GM12878 (cell line): Measurements from ENCODE around the gene GAS2L1. TPM values are rescaled to one million over a fixed set of nuclear protein-coding genes. Genes with fewer than 3 reads are reported as not detected.

Experiments used
- ATAC-seq: fragments of 200-7000 bp; cut with Tn5 transposase; 3 replicates; pipeline ENCODE4 v1.9.1; 2020; ENCODE audit warnings: mild to moderate bottlenecking, moderate library complexity
- BruUV-seq: library from RNA; stranded (reverse); fragments of 400-500 nt; replicated peaks from 2 replicates; lab custom pipeline; 2021; lab: Mats Ljungman, UMichigan
- CTCF ChIA-PET: fragments of 300-600 bp; sonication (Branson Sonifier 250); formaldehyde crosslinking; extraction: SDS; loops from one replicate; lab custom pipeline; 2021; ENCODE audit warnings: inconsistent platforms; lab: Yijun Ruan, JAX
- POLR2A ChIA-PET: fragments of 350-600 bp; formaldehyde crosslinking; extraction: SDS; loops from one replicate; lab custom pipeline; 2021; ENCODE audit warnings: inconsistent platforms; lab: Charles Lee
- RAD21 ChIA-PET: fragments of 300-600 bp; sonication (Branson Sonifier 250); formaldehyde crosslinking; loops from one replicate; lab custom pipeline; 2023; ENCODE audit warnings: antibody characterized with exemption; ENCODE audit not compliant: unreplicated experiment; lab: Charles Lee
- SMC1A ChIA-PET: fragments of 300-600 bp; sonication (Branson Sonifier 250); formaldehyde crosslinking; loops from one replicate; lab custom pipeline; 2023; ENCODE audit not compliant: unreplicated experiment, uncharacterized antibody; lab: Charles Lee
- DNase-seq: peaks from one replicate; pipeline ENCODE4 v3.0.0-alpha.2; 2011; ENCODE audit warnings: low read depth, low spot score
- FAIRE-seq: peaks from 3 replicates; lab custom pipeline; 2011; peaks lifted over from hg19 to GRCh38; lab: Jason Lieb, UNC
- H2AFZ ChIP-seq: 2 replicates; pipeline ENCODE4 v1.6.0; 2011; ENCODE audit warnings: low read depth, low read length, control low read depth; ENCODE audit not compliant: control insufficient read depth
- H3K27ac ChIP-seq: 2 replicates; pipeline ENCODE4 v1.5.1; 2011; ENCODE audit warnings: control low read depth; ENCODE audit not compliant: control insufficient read depth, insufficient read depth
- H3K27me3 ChIP-seq, 2 experiments: replicated peaks in 1 of 2; 2 replicates each; pipeline versions ENCODE4 v1.6.0 to v1.6.1; 2011; ENCODE audit warnings: low read length in 1 of 2; ENCODE audit not compliant: control insufficient read depth in 2 of 2, insufficient read depth in 2 of 2
- H3K36me3 ChIP-seq, 2 experiments: 2 replicates each; pipeline ENCODE4 v1.5.1; 2011; ENCODE audit warnings: low read length in 1 of 2; ENCODE audit not compliant: control insufficient read depth in 2 of 2, insufficient read depth in 2 of 2
- H3K4me1 ChIP-seq: 2 replicates; pipeline ENCODE4 v1.6.1; 2011; ENCODE audit warnings: mild to moderate bottlenecking, low read length, moderate library complexity, mixed read lengths; ENCODE audit not compliant: control insufficient read depth, insufficient read depth
- H3K4me2 ChIP-seq: 2 replicates; pipeline ENCODE4 v1.6.0; 2011; ENCODE audit warnings: control low read depth; ENCODE audit not compliant: control insufficient read depth, insufficient read depth
- H3K4me3 ChIP-seq: fragments of 200-600 bp; sonication (generic); 2 replicates; pipeline ENCODE4 v1.5.1; 2016
- H3K79me2 ChIP-seq: 2 replicates; pipeline ENCODE4 v1.6.0; 2011; ENCODE audit warnings: low read length; ENCODE audit not compliant: control insufficient read depth, insufficient read depth
- H3K9ac ChIP-seq: 2 replicates; pipeline ENCODE4 v1.8.0; 2011; ENCODE audit warnings: low read length, control low read depth, mixed read lengths; ENCODE audit not compliant: control insufficient read depth, insufficient read depth
- H3K9me3 ChIP-seq: replicated peaks from 3 replicates; pipeline ENCODE4 v1.5.1; 2011; ENCODE audit warnings: mild to moderate bottlenecking, low read length; ENCODE audit not compliant: control insufficient read depth, insufficient read depth
- H4K20me1 ChIP-seq: 2 replicates; pipeline ENCODE4 v1.6.0; 2011; ENCODE audit not compliant: control insufficient read depth, insufficient read depth
- ATF2 ChIP-seq: IDR thresholded peaks from 2 replicates; pipeline ENCODE4 v1.6.1; 2012; ENCODE audit warnings: low read length, inconsistent platforms
- ATF3 ChIP-seq: IDR thresholded peaks from 2 replicates; pipeline ENCODE4 v1.6.1; 2011; ENCODE audit warnings: low read depth, mild to moderate bottlenecking, low read length, moderate library complexity, borderline replicate concordance; ENCODE audit errors: extremely low read depth
- CHD1 ChIP-seq: IDR thresholded peaks from 2 replicates; pipeline ENCODE4 v1.6.1; 2012; ENCODE audit warnings: low read depth, low read length, improper control_type of control experiment
- GABPA ChIP-seq: IDR thresholded peaks from 2 replicates; pipeline ENCODE4 v1.6.1; 2014; ENCODE audit warnings: antibody characterized with exemption, low read depth, mild to moderate bottlenecking, inconsistent platforms
- RCOR1 ChIP-seq: conservative IDR thresholded peaks from 2 replicates; pipeline ENCODE4 v1.6.1; 2012; ENCODE audit warnings: low read depth, low read length, improper control_type of control experiment
- WGBS: methylation state at CpG from one replicate; pipeline ENCODE4 v1.1.6; 2016; ENCODE audit warnings: low lambda C conversion rate; ENCODE audit not compliant: insufficient replicate concordance, insufficient coverage; ENCODE audit errors: missing lambda C conversion rate; 5-methylcytosine and 5-hydroxymethylcytosine counted together
- in situ Hi-C: fragments of 300-500 bp; cut with MboI; formaldehyde crosslinking; loops from 9 replicates; pipeline ENCODE4 v1.14.3; 2018; ENCODE audit warnings: mixed read lengths
- intact Hi-C: fragments of 100-400 bp; cut with micrococcal nuclease; formaldehyde crosslinking; loops from one replicate; pipeline ENCODE4 v1.14.2; 2022; ENCODE audit not compliant: unreplicated experiment
- polyA plus RNA-seq, 11 experiments: library from polyadenylated mRNA; depleted of rRNA in 4 of 11; unstranded in 6 of 11; stranded (reverse) in 5 of 11; fragments of >200 nt; fragmentation: Nextera tagmentation in 4 of 11; fragmentation: Illumina TruSeq in 1 of 11; extraction: Ambion mirVana in 4 of 11; extraction: Trizol in 1 of 11; gene quantifications; 1 replicate in 1 of 11; 2 replicates in 10 of 11; pipeline versions ENCODE4 v1.2.1 to v1.2.3, GENCODE V29; 2011 to 2016; ENCODE audit warnings: inconsistent platforms in 2 of 11, missing spikeins in 2 of 11, low read depth in 1 of 11
- total RNA-seq, 4 experiments: library from RNA; depleted of rRNA in 3 of 4; stranded (reverse); fragments of >200 nt in 3 of 4; fragmentation: Illumina TruSeq in 1 of 4; extraction: Trizol in 1 of 4; gene quantifications; 2 replicates each; pipeline versions ENCODE4 v1.2.1 to v1.2.3, GENCODE V29; 2013 to 2021
- TF ChIP-seq, protein P1 (sequence below): fragments of 450-650 bp; formaldehyde crosslinking; IDR thresholded peaks from 2 replicates; pipeline ENCODE4 v1.4.0; 2022; ENCODE audit warnings: mild to moderate bottlenecking, moderate library complexity
- TF ChIP-seq, protein P2 (sequence below): fragments of 450-650 bp; IDR thresholded peaks from 2 replicates; pipeline ENCODE4 v1.6.1; 2017; ENCODE audit warnings: low read depth, mild to moderate bottlenecking, moderate library complexity

The GAS2L1 gene
- total and polyA plus RNA-seq, 10 of the 15 experiments (the other 5 are each of a cell fraction or from before 2014, with no cell fraction given) = 0.03 to 0.13 TPM; not detected in 8

- TF ChIP-seq, protein P1, sequence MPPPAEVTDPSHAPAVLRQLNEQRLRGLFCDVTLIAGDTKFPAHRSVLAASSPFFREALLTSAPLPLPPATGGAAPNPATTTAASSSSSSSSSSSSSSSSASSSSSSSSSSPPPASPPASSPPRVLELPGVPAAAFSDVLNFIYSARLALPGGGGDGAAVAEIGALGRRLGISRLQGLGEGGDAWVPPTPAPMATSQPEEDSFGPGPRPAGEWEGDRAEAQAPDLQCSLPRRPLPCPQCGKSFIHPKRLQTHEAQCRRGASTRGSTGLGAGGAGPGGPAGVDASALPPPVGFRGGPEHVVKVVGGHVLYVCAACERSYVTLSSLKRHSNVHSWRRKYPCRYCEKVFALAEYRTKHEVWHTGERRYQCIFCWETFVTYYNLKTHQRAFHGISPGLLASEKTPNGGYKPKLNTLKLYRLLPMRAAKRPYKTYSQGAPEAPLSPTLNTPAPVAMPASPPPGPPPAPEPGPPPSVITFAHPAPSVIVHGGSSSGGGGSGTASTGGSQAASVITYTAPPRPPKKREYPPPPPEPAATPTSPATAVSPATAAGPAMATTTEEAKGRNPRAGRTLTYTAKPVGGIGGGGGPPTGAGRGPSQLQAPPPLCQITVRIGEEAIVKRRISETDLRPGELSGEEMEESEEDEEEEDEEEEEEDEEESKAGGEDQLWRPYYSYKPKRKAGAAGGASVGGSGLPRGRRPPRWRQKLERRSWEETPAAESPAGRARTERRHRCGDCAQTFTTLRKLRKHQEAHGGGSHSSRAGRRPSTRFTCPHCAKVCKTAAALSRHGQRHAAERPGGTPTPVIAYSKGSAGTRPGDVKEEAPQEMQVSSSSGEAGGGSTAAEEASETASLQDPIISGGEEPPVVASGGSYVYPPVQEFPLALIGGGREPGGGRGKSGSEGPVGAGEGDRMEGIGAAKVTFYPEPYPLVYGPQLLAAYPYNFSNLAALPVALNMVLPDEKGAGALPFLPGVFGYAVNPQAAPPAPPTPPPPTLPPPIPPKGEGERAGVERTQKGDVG (CRISPR knock-in tag) = no peak
- TF ChIP-seq ATF3 = no peak
- TF ChIP-seq GABPA = no peak
- no peak for TF ChIP-seq CHD1
These were observed 11.5 kb downstream of the GAS2L1 start (continued) for GRCh38 chr22:29317827-29318454.

DNA sequence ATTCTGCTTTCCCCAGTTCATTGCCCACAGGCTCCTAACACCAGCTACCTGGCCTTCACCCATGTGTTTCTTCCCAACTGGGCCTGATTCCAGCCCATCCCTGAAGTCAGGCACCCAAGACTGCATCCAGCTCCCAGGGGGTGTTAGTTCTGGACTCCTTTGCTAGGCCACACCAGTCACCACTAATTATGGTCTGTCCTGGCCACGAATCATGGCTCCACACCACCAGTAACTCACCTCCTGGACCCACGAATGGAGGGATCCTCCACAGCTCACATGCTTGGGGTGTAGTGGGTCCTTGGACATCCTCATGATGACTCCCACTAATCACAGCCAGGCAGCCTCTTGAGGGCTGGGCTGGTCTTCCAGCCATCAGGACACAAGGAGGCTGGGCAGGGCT lies 12.6 kb downstream of the GAS2L1 start:
- POLR2A ChIA-PET = no interaction called here
- Histone ChIP-seq H3K4me2 (no peak overlapping the region), H3K9ac (no peak overlapping the region), H3K9me3 (no peaks in the 10 kb centered on the region), H3K79me2 (no peaks in the 10 kb centered on the region), H3K27ac (no peak overlapping the region), H3K4me1 (no peaks in the 10 kb centered on the region), H3K27me3 (peaks cover 5% of the 10 kb centered on the region in 2 experiments; a peak in 3 of 4 replicates), H4K20me1 (no peaks in the 10 kb centered on the region), H3K4me3 (no peak overlapping the region), H2AFZ (no peak overlapping the region)
- FAIRE-seq (no peak), DNase-seq (no peak)
- no peak for TF ChIP-seq RCOR1
- TF ChIP-seq, protein P2, sequence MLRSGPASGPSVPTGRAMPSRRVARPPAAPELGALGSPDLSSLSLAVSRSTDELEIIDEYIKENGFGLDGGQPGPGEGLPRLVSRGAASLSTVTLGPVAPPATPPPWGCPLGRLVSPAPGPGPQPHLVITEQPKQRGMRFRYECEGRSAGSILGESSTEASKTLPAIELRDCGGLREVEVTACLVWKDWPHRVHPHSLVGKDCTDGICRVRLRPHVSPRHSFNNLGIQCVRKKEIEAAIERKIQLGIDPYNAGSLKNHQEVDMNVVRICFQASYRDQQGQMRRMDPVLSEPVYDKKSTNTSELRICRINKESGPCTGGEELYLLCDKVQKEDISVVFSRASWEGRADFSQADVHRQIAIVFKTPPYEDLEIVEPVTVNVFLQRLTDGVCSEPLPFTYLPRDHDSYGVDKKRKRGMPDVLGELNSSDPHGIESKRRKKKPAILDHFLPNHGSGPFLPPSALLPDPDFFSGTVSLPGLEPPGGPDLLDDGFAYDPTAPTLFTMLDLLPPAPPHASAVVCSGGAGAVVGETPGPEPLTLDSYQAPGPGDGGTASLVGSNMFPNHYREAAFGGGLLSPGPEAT = no peak
- TF ChIP-seq ATF2 = no peak
- TF ChIP-seq, all 136 proteins: peak for 0
- RAD21 ChIA-PET = no interaction called here
- in situ Hi-C loops = no loop called here
- ATAC-seq = no peak
- CTCF ChIA-PET = no interaction called here
- no TSS peak for BruUV-seq
- no peaks in the 10 kb centered on the region for H3K36me3 ChIP-seq
- SMC1A ChIA-PET = no interaction called here
- WGBS = 0% methylated on average over 2 of the region's 2 CpGs
- intact Hi-C loops = no loop called here
